Gastroesophageal sphincter (tissue), 3 donors: ENCODE measurements around the gene MNAT1.

Experiments used
- POLR2A ChIP-seq, 2 donors: fragments of 450-650 bp; IDR thresholded peaks; one replicate each; pipeline ENCODE4 v1.6.1; 2017; ENCODE audit warnings: antibody characterized with exemption in 2 of 2, mild to moderate bottlenecking in 2 of 2, moderate library complexity in 1 of 2
- POLR2AphosphoS5 ChIP-seq: sonication (generic); formaldehyde crosslinking; IDR thresholded peaks from one replicate; pipeline ENCODE4 v1.6.1; 2017; ENCODE audit warnings: antibody characterized with exemption
- TF ChIP-seq, protein P1 (sequence below), 4 experiments: fragments of 200-600 bp in 2 of 4; fragments of 450-650 bp in 2 of 4; sonication (generic) in 1 of 4; IDR thresholded peaks; one replicate each; pipeline ENCODE4 v1.5.1; 2017 to 2019; ENCODE audit warnings: antibody characterized with exemption in 4 of 4, mild to moderate bottlenecking in 2 of 4, moderate library complexity in 2 of 4

DNA sequence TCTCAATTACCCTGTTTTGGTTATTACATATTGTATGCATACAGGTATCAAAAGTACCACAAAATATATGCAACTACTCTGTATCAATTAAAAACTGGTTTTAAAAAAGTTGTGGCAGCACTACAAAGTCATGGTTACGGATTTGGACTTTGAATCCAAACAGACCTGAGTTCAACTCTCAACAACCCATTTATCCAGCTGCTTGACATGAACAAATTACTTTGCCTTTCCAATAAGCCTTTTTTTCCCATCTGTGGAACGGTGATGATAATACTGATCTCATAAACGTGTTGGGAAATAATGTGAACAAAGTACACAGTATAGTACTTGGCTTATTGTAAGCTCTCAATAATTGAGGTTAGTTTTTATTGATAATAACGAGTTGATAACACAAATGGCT is 85.0 kb downstream of the MNAT1 start:
- TF ChIP-seq POLR2A (IDR thresholded peaks at IDR 0.05) (no peak), POLR2AphosphoS5 (no peak)
- TF ChIP-seq, protein P1, sequence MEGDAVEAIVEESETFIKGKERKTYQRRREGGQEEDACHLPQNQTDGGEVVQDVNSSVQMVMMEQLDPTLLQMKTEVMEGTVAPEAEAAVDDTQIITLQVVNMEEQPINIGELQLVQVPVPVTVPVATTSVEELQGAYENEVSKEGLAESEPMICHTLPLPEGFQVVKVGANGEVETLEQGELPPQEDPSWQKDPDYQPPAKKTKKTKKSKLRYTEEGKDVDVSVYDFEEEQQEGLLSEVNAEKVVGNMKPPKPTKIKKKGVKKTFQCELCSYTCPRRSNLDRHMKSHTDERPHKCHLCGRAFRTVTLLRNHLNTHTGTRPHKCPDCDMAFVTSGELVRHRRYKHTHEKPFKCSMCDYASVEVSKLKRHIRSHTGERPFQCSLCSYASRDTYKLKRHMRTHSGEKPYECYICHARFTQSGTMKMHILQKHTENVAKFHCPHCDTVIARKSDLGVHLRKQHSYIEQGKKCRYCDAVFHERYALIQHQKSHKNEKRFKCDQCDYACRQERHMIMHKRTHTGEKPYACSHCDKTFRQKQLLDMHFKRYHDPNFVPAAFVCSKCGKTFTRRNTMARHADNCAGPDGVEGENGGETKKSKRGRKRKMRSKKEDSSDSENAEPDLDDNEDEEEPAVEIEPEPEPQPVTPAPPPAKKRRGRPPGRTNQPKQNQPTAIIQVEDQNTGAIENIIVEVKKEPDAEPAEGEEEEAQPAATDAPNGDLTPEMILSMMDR (IDR thresholded peaks at IDR 0.05), result no peak
